H1 (cell line): ENCODE data around the gene RASA4. TPM values are rescaled to one million over a fixed set of nuclear protein-coding genes. Genes with fewer than 3 reads are reported as not detected.
"Not testable (repeated sequence)": the region's sequence is repeated elsewhere in the genome, so short reads cannot be mapped to it uniquely, and the experiment has no call there.

Source experiments
- CTCF ChIA-PET: fragments of 300-600 bp; sonication (Branson Sonifier 250); formaldehyde crosslinking; loops from one replicate; lab custom pipeline; 2021; ENCODE audit not compliant: partially characterized antibody; lab: Charles Lee
- POLR2A ChIA-PET: fragments of 300-600 bp; sonication (Branson Sonifier 250); formaldehyde crosslinking; loops from one replicate; lab custom pipeline; 2021; ENCODE audit warnings: inconsistent platforms; ENCODE audit not compliant: partially characterized antibody; lab: Charles Lee
- DNase-seq, 2 experiments: peaks; one replicate each; pipeline versions ENCODE4 v3.0.0 to v3.0.0-alpha.2; 2010 to 2022; ENCODE audit warnings: low spot score in 2 of 2, low read depth in 1 of 2, mixed read lengths in 1 of 2
- FAIRE-seq: peaks from 2 replicates; lab custom pipeline; 2011; peaks lifted over from hg19 to GRCh38; lab: Jason Lieb, UNC
- H2AFZ ChIP-seq: 2 replicates; pipeline ENCODE4 v1.8.1; 2012; ENCODE audit warnings: low read length, inconsistent platforms
- H2AK5ac ChIP-seq: 2 replicates; pipeline ENCODE4 v1.6.1; 2013; ENCODE audit warnings: low read depth, low read length
- H2BK120ac ChIP-seq: replicated peaks from 2 replicates; pipeline ENCODE3; 2013; ENCODE audit warnings: low read depth, low read length, inconsistent platforms
- H2BK12ac ChIP-seq: 2 replicates; pipeline ENCODE4 v1.6.1; 2013; ENCODE audit warnings: low read depth, low read length
- H2BK15ac ChIP-seq: 2 replicates; pipeline ENCODE4 v1.6.1; 2013; ENCODE audit warnings: low read length
- H2BK20ac ChIP-seq: 2 replicates; pipeline ENCODE4 v1.6.1; 2013; ENCODE audit warnings: low read length
- H2BK5ac ChIP-seq: 2 replicates; pipeline ENCODE4 v1.6.1; 2013; ENCODE audit warnings: low read depth, low read length
- H3K14ac ChIP-seq: 2 replicates; pipeline ENCODE4 v1.6.1; 2013; ENCODE audit warnings: inconsistent platforms; ENCODE audit not compliant: insufficient read length
- H3K18ac ChIP-seq: 2 replicates; pipeline ENCODE4 v1.6.1; 2013; ENCODE audit warnings: low read length; ENCODE audit errors: extremely low read depth
- H3K23ac ChIP-seq: 2 replicates; pipeline ENCODE4 v1.6.1; 2013; ENCODE audit warnings: inconsistent platforms; ENCODE audit not compliant: insufficient read length
- H3K23me2 ChIP-seq: 2 replicates; pipeline ENCODE4 v1.6.1; 2013; ENCODE audit warnings: low read depth, low read length
- H3K27ac ChIP-seq: 2 replicates; pipeline ENCODE4 v1.6.1; 2011; ENCODE audit warnings: low read depth, low read length, inconsistent platforms
- H3K27me3 ChIP-seq, 4 experiments: replicated peaks in 1 of 4; 1 replicate in 1 of 4; 2 replicates in 3 of 4; pipeline versions ENCODE4 v1.6.1 to v1.8.1; 2011 to 2013; ENCODE audit warnings: low read length in 3 of 4, mild to moderate bottlenecking in 3 of 4, inconsistent platforms in 2 of 4, mixed read lengths in 2 of 4, moderate library complexity in 1 of 4; ENCODE audit not compliant: control insufficient read depth in 3 of 4, insufficient read depth in 3 of 4; ENCODE audit errors: extremely low read depth in 1 of 4
- H3K36me3 ChIP-seq, 4 experiments: 2 replicates each; pipeline versions ENCODE4 v1.6.1 to v1.8.1; 2011 to 2013; ENCODE audit warnings: mild to moderate bottlenecking in 4 of 4, low read length in 3 of 4, moderate library complexity in 2 of 4, control low read depth in 1 of 4, inconsistent platforms in 1 of 4; ENCODE audit not compliant: insufficient read depth in 4 of 4, control insufficient read depth in 2 of 4
- H3K4ac ChIP-seq: replicated peaks from 2 replicates; pipeline ENCODE3; 2013; ENCODE audit warnings: low read length, low read depth, mixed read lengths, inconsistent platforms; ENCODE audit not compliant: insufficient read length
- H3K4me1 ChIP-seq, 4 experiments: replicated peaks in 1 of 4; 1 replicate in 1 of 4; 2 replicates in 3 of 4; pipeline versions ENCODE4 v1.6.1 to v1.8.1; 2011 to 2013; ENCODE audit warnings: low read length in 3 of 4, inconsistent platforms in 2 of 4, mixed read lengths in 1 of 4; ENCODE audit not compliant: insufficient read depth in 4 of 4, control insufficient read depth in 3 of 4
- H3K4me2 ChIP-seq, 2 experiments: 2 replicates each; pipeline versions ENCODE4 v1.6.1 to v1.8.1; 2011 to 2013; ENCODE audit warnings: low read depth in 2 of 2, low read length in 2 of 2, control low read depth in 1 of 2, inconsistent platforms in 1 of 2, mild to moderate bottlenecking in 1 of 2; ENCODE audit not compliant: insufficient read depth in 1 of 2
- H3K4me3 ChIP-seq, 4 experiments: fragments of 200-600, 300-600 bp in 1 of 4; sonication (generic), shearing (Covaris generic), sonication (Bioruptor Twin) in 1 of 4; 2 replicates each; pipeline versions ENCODE4 v1.5.1 to v1.8.1; 2011 to 2016; ENCODE audit warnings: low read length in 4 of 4, low read depth in 3 of 4, control low read depth in 2 of 4, inconsistent platforms in 2 of 4, mild to moderate bottlenecking in 2 of 4, mixed read lengths in 1 of 4, moderate library complexity in 1 of 4; ENCODE audit not compliant: insufficient read depth in 2 of 4; ENCODE audit errors: extremely low read depth in 1 of 4
- H3K56ac ChIP-seq: replicated peaks from 2 replicates; pipeline ENCODE3; 2013; ENCODE audit warnings: low read depth, mild to moderate bottlenecking, mixed read lengths, low read length, inconsistent platforms; ENCODE audit not compliant: insufficient read length
- H3K79me1 ChIP-seq: 2 replicates; pipeline ENCODE4 v1.6.1; 2013; ENCODE audit warnings: low read depth, low read length, control low read depth
- H3K79me2 ChIP-seq, 2 experiments: 2 replicates each; pipeline versions ENCODE4 v1.6.1 to v1.8.1; 2012 to 2013; ENCODE audit warnings: low read length in 2 of 2, mild to moderate bottlenecking in 2 of 2, inconsistent platforms in 1 of 2; ENCODE audit not compliant: insufficient read depth in 2 of 2, control insufficient read depth in 1 of 2
- H3K9ac ChIP-seq, 4 experiments: replicated peaks in 1 of 4; 1 replicate in 1 of 4; 2 replicates in 3 of 4; pipeline versions ENCODE4 v1.6.1 to v1.8.1; 2011 to 2013; ENCODE audit warnings: low read depth in 3 of 4, low read length in 3 of 4, control low read depth in 2 of 4, mild to moderate bottlenecking in 2 of 4, moderate library complexity in 2 of 4, inconsistent platforms in 1 of 4; ENCODE audit errors: extremely low read depth in 1 of 4
- H3K9me3 ChIP-seq, 2 experiments: 2 replicates each; pipeline versions ENCODE4 v1.6.1 to v1.8.1; 2012 to 2013; ENCODE audit warnings: mild to moderate bottlenecking in 2 of 2, moderate library complexity in 2 of 2, control low read depth in 1 of 2, inconsistent platforms in 1 of 2, low read depth in 1 of 2, low read length in 1 of 2, mixed read lengths in 1 of 2; ENCODE audit not compliant: insufficient read depth in 2 of 2
- H4K20me1 ChIP-seq, 2 experiments: replicated peaks in 1 of 2; 2 replicates each; pipeline versions ENCODE3 to v1.8.1; 2011 to 2013; ENCODE audit warnings: inconsistent platforms in 2 of 2, low read length in 2 of 2, mild to moderate bottlenecking in 1 of 2; ENCODE audit not compliant: insufficient read depth in 2 of 2, control insufficient read depth in 1 of 2
- H4K5ac ChIP-seq: 2 replicates; pipeline ENCODE4 v1.6.1; 2013; ENCODE audit warnings: low read length, low read depth, mixed read lengths, inconsistent platforms; ENCODE audit not compliant: insufficient read length
- H4K8ac ChIP-seq: 2 replicates; pipeline ENCODE4 v1.8.0; 2013; ENCODE audit warnings: mild to moderate bottlenecking, moderate library complexity, low read length, inconsistent platforms; ENCODE audit not compliant: insufficient read depth; ENCODE audit errors: extremely low read depth
- H4K91ac ChIP-seq: replicated peaks from 2 replicates; pipeline ENCODE3; 2013; ENCODE audit warnings: low read length, mixed read lengths, inconsistent platforms; ENCODE audit not compliant: insufficient read length
- WGBS, 2 experiments: shearing (Covaris generic) in 1 of 2; methylation state at CpG; one replicate each; pipeline versions ENCODE4 v1.1.6 to v1.1.7; 2013 to 2015; ENCODE audit warnings: low lambda C conversion rate in 2 of 2, mixed read lengths in 2 of 2, inconsistent platforms in 1 of 2, low coverage in 1 of 2, missing lambda C conversion rate in 1 of 2; ENCODE audit not compliant: insufficient replicate concordance in 2 of 2, insufficient coverage in 1 of 2, insufficient read length in 1 of 2; ENCODE audit errors: extremely low coverage in 1 of 2, missing lambda C conversion rate in 1 of 2; 5-methylcytosine and 5-hydroxymethylcytosine counted together
- polyA plus RNA-seq, 7 experiments: library from polyadenylated mRNA; depleted of rRNA in 3 of 7; stranded (reverse) in 5 of 7; unstranded in 2 of 7; fragments of >200 nt in 5 of 7; fragments of 200-250 nt in 2 of 7; gene quantifications; 1 replicate in 5 of 7; 2 replicates in 1 of 7; 4 replicates in 1 of 7; pipeline versions ENCODE4 v1.2.1 to v1.2.3, GENCODE V29; 2011 to 2013; ENCODE audit warnings: missing spikeins in 2 of 7, mixed read lengths in 2 of 7
- total RNA-seq: library from RNA; stranded (reverse); fragmentation: NEBNext Ultra II Directional; extraction: Animal tissue kit (Norgen Biotek cat#: 25700); gene quantifications from 2 replicates; pipeline ENCODE4 v1.2.1, GENCODE V29; 2021

The RASA4 gene
- total and polyA plus RNA-seq, 2 of the 8 experiments (the other 6 are each of a cell fraction or from before 2014, with no cell fraction given): 19.6 to 23.4 TPM

DNA sequence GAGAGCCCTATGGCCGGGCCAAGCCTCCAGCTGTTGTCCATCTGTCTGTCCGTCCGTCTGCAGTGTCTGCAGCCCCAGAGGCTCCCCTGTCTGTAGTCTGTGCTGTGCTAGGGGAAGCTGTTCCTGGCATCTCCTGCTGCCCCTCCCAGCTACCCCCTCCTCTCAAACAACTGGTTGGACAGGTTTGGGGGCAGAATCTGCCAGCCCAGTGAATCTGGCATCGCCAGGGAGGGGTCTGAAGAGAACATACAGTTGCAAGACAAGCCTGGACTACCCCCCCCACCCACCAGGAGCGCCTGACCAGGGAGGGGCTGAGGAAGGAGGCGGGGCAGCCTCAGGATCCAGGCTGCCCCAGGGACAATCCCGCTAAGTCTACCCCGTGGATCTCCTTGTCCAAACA lies 73.0 kb downstream of the RASA4 start, which contains the start of gene UPK3BL2:
Gene UPK3BL2 (minus strand): TSS at position 101 of the 400 bp plus-strand sequence. CDS start 60 bp downstream, at position 41.
- H2AFZ ChIP-seq, CTCF ChIA-PET, H3K4me2 ChIP-seq, H2AK5ac ChIP-seq, H4K8ac ChIP-seq, H4K5ac ChIP-seq, H3K14ac ChIP-seq, H4K20me1 ChIP-seq, H3K27ac ChIP-seq, H3K79me2 ChIP-seq, H2BK15ac ChIP-seq, H3K9ac ChIP-seq, H2BK20ac ChIP-seq, H2BK12ac ChIP-seq, H3K23me2 ChIP-seq, H3K4ac ChIP-seq, H3K23ac ChIP-seq, DNase-seq, H3K4me1 ChIP-seq, H2BK120ac ChIP-seq, H3K27me3 ChIP-seq, H3K18ac ChIP-seq, H3K4me3 ChIP-seq, H4K91ac ChIP-seq, H3K56ac ChIP-seq, H3K9me3 ChIP-seq, FAIRE-seq, H3K79me1 ChIP-seq, H3K36me3 ChIP-seq, POLR2A ChIA-PET, H2BK5ac ChIP-seq: not testable (repeated sequence)
- no CpG with 5 or more reads among the region's 8 CpGs for WGBS, 2 experiments

DNA sequence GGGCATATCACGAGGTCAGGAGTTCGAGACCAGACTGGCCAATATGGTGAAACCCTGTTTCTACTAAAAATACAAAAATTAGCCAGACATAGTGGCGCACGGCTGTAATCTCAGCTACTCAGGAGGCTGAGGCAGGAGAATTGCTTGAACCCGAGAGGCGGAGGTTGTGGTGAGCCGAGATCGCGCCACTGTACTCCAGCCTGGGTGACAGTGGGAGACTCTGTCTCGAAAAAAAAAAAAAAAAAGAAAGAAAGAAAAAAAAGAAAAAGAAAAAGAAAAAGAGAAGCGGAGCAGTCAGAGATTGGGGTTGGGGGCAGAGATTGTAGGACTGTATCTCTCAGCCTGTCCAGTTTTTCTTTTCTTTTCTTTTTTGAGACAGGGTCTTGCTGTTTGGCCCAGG lies 73.8 kb downstream of the RASA4 start:
- H3K79me1 ChIP-seq, H2BK15ac ChIP-seq, H3K14ac ChIP-seq, H2BK5ac ChIP-seq, H3K27ac ChIP-seq, H3K4me2 ChIP-seq, H3K56ac ChIP-seq, DNase-seq, H3K79me2 ChIP-seq, H3K18ac ChIP-seq, H3K23ac ChIP-seq, H2AFZ ChIP-seq, H3K9me3 ChIP-seq, H3K4me1 ChIP-seq, H4K20me1 ChIP-seq, H3K27me3 ChIP-seq, H4K8ac ChIP-seq, FAIRE-seq, H3K23me2 ChIP-seq, H3K4me3 ChIP-seq, H2BK12ac ChIP-seq, H2BK120ac ChIP-seq, H4K91ac ChIP-seq, POLR2A ChIA-PET, H3K36me3 ChIP-seq, H3K4ac ChIP-seq, H2BK20ac ChIP-seq, H3K9ac ChIP-seq, CTCF ChIA-PET, H2AK5ac ChIP-seq, H4K5ac ChIP-seq: not testable (repeated sequence)
- no CpG with 5 or more reads among the region's 11 CpGs for WGBS, 2 experiments
